Measurements from ENCODE around the gene STAM2. TPM values are rescaled to one million over a fixed set of nuclear protein-coding genes. Genes with fewer than 3 reads are reported as not detected.

STAM2 gene
- total and polyA plus RNA-seq, 2 of the 13 experiments (the other 11 are each of a cell fraction or from before 2014, with no cell fraction given): 14.7 to 24.1 TPM

GRCh38 chr2:152222975-152223637 is 47.5 kb upstream of the STAM2 start (continued):
- TF ChIP-seq ARID5B (CRISPR knock-in tag; IDR thresholded peaks at IDR 0.05) (peak; percentile 36; the same call in 1 of the 2 replicates), SMYD3 (CRISPR knock-in tag; IDR thresholded peaks at IDR 0.05) (no peak), BRD4 (CRISPR knock-in tag; IDR thresholded peaks at IDR 0.05) (no peak), HMGXB4 (CRISPR knock-in tag; IDR thresholded peaks at IDR 0.05; ENCODE audit: borderline replicate concordance in 1 of 2, low read depth in 1 of 2) (no peak), ZNF326 (CRISPR knock-in tag; IDR thresholded peaks at IDR 0.05; ENCODE audit: borderline replicate concordance) (no peak), PREB (CRISPR knock-in tag; IDR thresholded peaks at IDR 0.05) (no peak), HNF4A (CRISPR knock-in tag; IDR thresholded peaks at IDR 0.05) (peak; percentile 39), MXD4 (CRISPR knock-in tag; IDR thresholded peaks at IDR 0.05) (no peak), MIXL1 (CRISPR knock-in tag; IDR thresholded peaks at IDR 0.05) (no peak), TRIM22 (IDR thresholded peaks at IDR 0.05) (no peak)
